K562 (cell line): ENCODE measurements around the gene WASF2. TPM values are rescaled to one million over a fixed set of nuclear protein-coding genes. Genes with fewer than 3 reads are reported as not detected.
A peak's percentile ranks its signal among the peaks of the same experiment; 100 is the strongest.

Source experiments
- ATAC-seq: fragments of 200-7000 bp; cut with Tn5 transposase; 3 replicates; pipeline ENCODE4 v1.9.1; 2020; ENCODE audit warnings: moderate library complexity
- BruUV-seq: library from RNA; stranded (reverse); fragments of 400-500 nt; replicated peaks from 2 replicates; lab custom pipeline; 2021; lab: Mats Ljungman, UMichigan
- CTCF ChIA-PET: fragments of 300-600 bp; formaldehyde crosslinking; extraction: SDS; loops from one replicate; lab custom pipeline; 2021; ENCODE audit warnings: low intra/inter-chr PET ratio; lab: Yijun Ruan, JAX
- POLR2A ChIA-PET: fragments of 300-600, 350-650 bp; sonication (Branson Sonifier 250); formaldehyde crosslinking; extraction: SDS; loops from one replicate; lab custom pipeline; 2021; ENCODE audit warnings: antibody characterized with exemption, inconsistent platforms; lab: Yijun Ruan, JAX
- DNase-seq, 4 experiments: peaks; one replicate each; pipeline versions ENCODE4 v3.0.0 to v3.0.0-alpha.2; 2011 to 2018; ENCODE audit warnings: low spot score in 3 of 4, mixed read lengths in 3 of 4; ENCODE audit errors: extremely low read depth in 1 of 4
- FAIRE-seq: peaks from 2 replicates; lab custom pipeline; 2011; peaks lifted over from hg19 to GRCh38; lab: Jason Lieb, UNC
- H2AFZ ChIP-seq: 2 replicates; pipeline ENCODE4 v1.6.0; 2011; ENCODE audit warnings: low read depth, low read length, control low read depth, inconsistent platforms
- H3K27ac ChIP-seq: fragments of 200-600 bp; 3 replicates; pipeline ENCODE4 v1.8.0; 2011; ENCODE audit warnings: low read depth, mild to moderate bottlenecking, control low read depth, inconsistent platforms, low read length, moderate library complexity, mixed read lengths; ENCODE audit errors: extremely low read depth
- H3K27me3 ChIP-seq, 2 experiments: fragments of 300-600 bp in 1 of 2; 2 replicates in 1 of 2; 3 replicates in 1 of 2; pipeline versions ENCODE4 v1.6.0 to v1.8.0; 2011; ENCODE audit warnings: inconsistent platforms in 2 of 2, low read length in 2 of 2, mild to moderate bottlenecking in 1 of 2, mixed read lengths in 1 of 2, moderate library complexity in 1 of 2; ENCODE audit not compliant: control insufficient read depth in 2 of 2, insufficient read depth in 2 of 2
- H3K36me3 ChIP-seq: fragments of 300-600 bp; 3 replicates; pipeline ENCODE4 v1.8.0; 2011; ENCODE audit warnings: mild to moderate bottlenecking, low read length, inconsistent platforms; ENCODE audit not compliant: control insufficient read depth, insufficient read depth
- H3K4me1 ChIP-seq, 2 experiments: fragments of 200-600 bp in 1 of 2; replicated peaks in 1 of 2; 2 replicates in 1 of 2; 3 replicates in 1 of 2; pipeline versions ENCODE4 v1.5.1 to v1.8.0; 2011; ENCODE audit warnings: inconsistent platforms in 2 of 2, low read length in 2 of 2, mild to moderate bottlenecking in 1 of 2, mixed read lengths in 1 of 2, moderate library complexity in 1 of 2; ENCODE audit not compliant: control insufficient read depth in 2 of 2, insufficient read depth in 2 of 2
- H3K4me2 ChIP-seq: 2 replicates; pipeline ENCODE4 v1.6.1; 2011; ENCODE audit warnings: low read length, control low read depth, inconsistent platforms, mixed read lengths; ENCODE audit not compliant: insufficient read depth
- H3K4me3 ChIP-seq: fragments of 200-600 bp; sonication (generic), shearing (Covaris generic); 2 replicates; pipeline ENCODE4 v1.5.1; 2016; ENCODE audit warnings: control low read depth, inconsistent platforms
- H3K79me2 ChIP-seq: fragments of 200-600 bp; 3 replicates; pipeline ENCODE4 v1.8.0; 2011; ENCODE audit warnings: low read length, inconsistent platforms; ENCODE audit not compliant: control insufficient read depth, insufficient read depth
- H3K9ac ChIP-seq, 2 experiments: 2 replicates each; pipeline versions ENCODE4 v1.6.0 to v1.6.1; 2011; ENCODE audit warnings: low read depth in 2 of 2, low read length in 2 of 2, control low read depth in 1 of 2, inconsistent platforms in 1 of 2, mild to moderate bottlenecking in 1 of 2, mixed read lengths in 1 of 2; ENCODE audit not compliant: insufficient read depth in 1 of 2
- H3K9me1 ChIP-seq: one replicate; pipeline ENCODE4 v1.6.0; 2011; ENCODE audit warnings: inconsistent platforms, mild to moderate bottlenecking, low read length, moderate library complexity; ENCODE audit not compliant: control insufficient read depth, insufficient read depth
- H3K9me3 ChIP-seq: replicated peaks from 2 replicates; pipeline ENCODE4 v1.5.1; 2011; ENCODE audit warnings: low read depth, low read length, inconsistent platforms; ENCODE audit not compliant: control insufficient read depth, insufficient read depth
- H4K20me1 ChIP-seq: replicated peaks from 2 replicates; pipeline ENCODE4 v1.6.1; 2011; ENCODE audit warnings: low read length, inconsistent platforms, mixed read lengths; ENCODE audit not compliant: control insufficient read depth, insufficient read depth
- FOXM1 ChIP-seq, 2 experiments: fragments of 450-650 bp in 1 of 2; sonication (generic) in 1 of 2; formaldehyde crosslinking in 1 of 2; IDR thresholded peaks; 2 replicates each; pipeline versions ENCODE4 v1.6.1 to v1.9.0; 2017 to 2022; ENCODE audit warnings: low read depth in 2 of 2, mild to moderate bottlenecking in 2 of 2, missing genetic modification reagents in 1 of 2, moderate library complexity in 1 of 2
- MAX ChIP-seq: sonication (generic); formaldehyde crosslinking; IDR thresholded peaks from 2 replicates; pipeline ENCODE4 v1.9.0; 2022; ENCODE audit warnings: mild to moderate bottlenecking, missing genetic modification reagents
- PHF21A ChIP-seq: fragments of 450-650 bp; IDR thresholded peaks from 2 replicates; pipeline ENCODE4 v1.6.1; 2017; ENCODE audit warnings: low read depth, borderline replicate concordance
- POLR2G ChIP-seq: fragments of 200-400 bp; formaldehyde crosslinking; IDR thresholded peaks from 2 replicates; pipeline ENCODE4 v1.6.1; 2017; ENCODE audit warnings: low read depth, mild to moderate bottlenecking, antibody characterized with exemption, low read length, moderate library complexity
- RBM22 ChIP-seq: fragments of 200-400 bp; formaldehyde crosslinking; IDR thresholded peaks from 2 replicates; pipeline ENCODE4 v1.6.1; 2018; ENCODE audit warnings: low read length, low read depth; ENCODE audit not compliant: poor library complexity, severe bottlenecking
- STAG1 ChIP-seq: sonication (generic); formaldehyde crosslinking; IDR thresholded peaks from 2 replicates; pipeline ENCODE4 v1.5.0; 2020; ENCODE audit warnings: missing genetic modification reagents, borderline replicate concordance
- TARDBP ChIP-seq: fragments of 450-650 bp; IDR thresholded peaks from 2 replicates; pipeline ENCODE4 v1.6.1; 2016
- TCF3 ChIP-seq: sonication (generic); formaldehyde crosslinking; IDR thresholded peaks from 2 replicates; pipeline ENCODE4 v1.4.0; 2020; ENCODE audit warnings: mild to moderate bottlenecking, missing genetic modification reagents
- USF1 ChIP-seq: sonication (generic); formaldehyde crosslinking; IDR thresholded peaks from 2 replicates; pipeline ENCODE4 v1.9.0; 2022; ENCODE audit warnings: mild to moderate bottlenecking, missing genetic modification reagents
- ZBTB12 ChIP-seq: fragments of 250-450 bp; sonication (Bioruptor Pico); IDR thresholded peaks from 2 replicates; pipeline ENCODE4 v1.4.0; 2020
- ZBTB9 ChIP-seq: fragments of 450-650 bp; formaldehyde crosslinking; IDR thresholded peaks from 2 replicates; pipeline ENCODE4 v1.4.0; 2020; ENCODE audit warnings: mild to moderate bottlenecking, moderate library complexity
- ZKSCAN3 ChIP-seq: fragments of 250-450 bp; sonication (Bioruptor Pico); IDR thresholded peaks from 2 replicates; pipeline ENCODE4 v1.4.0; 2020
- ZNF253 ChIP-seq: fragments of 250-450 bp; sonication (Bioruptor Pico); conservative IDR thresholded peaks from 2 replicates; pipeline ENCODE4 v1.6.1; 2021; ENCODE audit warnings: mild to moderate bottlenecking
- WGBS: fragments of 100-300 bp; shearing (Covaris generic); methylation state at CpG from one replicate; pipeline ENCODE4 v1.1.6; 2016; ENCODE audit warnings: low coverage, mixed read lengths; ENCODE audit not compliant: insufficient coverage; ENCODE audit errors: missing lambda C conversion rate; 5-methylcytosine and 5-hydroxymethylcytosine counted together
- in situ Hi-C: fragments of 300-500 bp; cut with MboI; formaldehyde crosslinking; loops from 4 replicates; pipeline ENCODE4 v1.15.0; 2018; ENCODE audit warnings: inconsistent platforms, mixed read lengths
- intact Hi-C: fragments of 100-400 bp; cut with micrococcal nuclease; formaldehyde crosslinking; loops from 2 replicates; pipeline ENCODE4 v1.14.2; 2022
- polyA plus RNA-seq, 8 experiments: library from polyadenylated mRNA; depleted of rRNA in 4 of 8; stranded (reverse) in 5 of 8; unstranded in 3 of 8; fragments of >200 nt; fragmentation: Nextera tagmentation in 2 of 8; fragmentation: Illumina TruSeq in 1 of 8; extraction: Ambion mirVana in 2 of 8; extraction: Trizol in 1 of 8; gene quantifications; 2 replicates each; pipeline versions ENCODE4 v1.2.1 to v1.2.3, GENCODE V29; 2011 to 2014; ENCODE audit warnings: inconsistent platforms in 1 of 8, missing spikeins in 1 of 8
- total RNA-seq, 7 experiments: library from RNA; depleted of rRNA in 6 of 7; stranded (reverse); fragments of >200 nt in 6 of 7; fragmentation: Illumina TruSeq in 2 of 7; extraction: Trizol in 2 of 7; gene quantifications; 2 replicates each; pipeline versions ENCODE4 v1.2.1 to v1.2.3, GENCODE V29; 2011 to 2021; ENCODE audit warnings: low replicate concordance in 1 of 7
- TF ChIP-seq, protein P1 (sequence below): sonication (generic); formaldehyde crosslinking; IDR thresholded peaks from 2 replicates; pipeline ENCODE4 v1.8.0; 2022; ENCODE audit warnings: mild to moderate bottlenecking, missing genetic modification reagents, borderline replicate concordance

The WASF2 gene
- total and polyA plus RNA-seq, 9 of the 15 experiments (the other 6 are each of a cell fraction or from before 2014, with no cell fraction given): 8.2 to 163 (median 31.2) TPM

DNA sequence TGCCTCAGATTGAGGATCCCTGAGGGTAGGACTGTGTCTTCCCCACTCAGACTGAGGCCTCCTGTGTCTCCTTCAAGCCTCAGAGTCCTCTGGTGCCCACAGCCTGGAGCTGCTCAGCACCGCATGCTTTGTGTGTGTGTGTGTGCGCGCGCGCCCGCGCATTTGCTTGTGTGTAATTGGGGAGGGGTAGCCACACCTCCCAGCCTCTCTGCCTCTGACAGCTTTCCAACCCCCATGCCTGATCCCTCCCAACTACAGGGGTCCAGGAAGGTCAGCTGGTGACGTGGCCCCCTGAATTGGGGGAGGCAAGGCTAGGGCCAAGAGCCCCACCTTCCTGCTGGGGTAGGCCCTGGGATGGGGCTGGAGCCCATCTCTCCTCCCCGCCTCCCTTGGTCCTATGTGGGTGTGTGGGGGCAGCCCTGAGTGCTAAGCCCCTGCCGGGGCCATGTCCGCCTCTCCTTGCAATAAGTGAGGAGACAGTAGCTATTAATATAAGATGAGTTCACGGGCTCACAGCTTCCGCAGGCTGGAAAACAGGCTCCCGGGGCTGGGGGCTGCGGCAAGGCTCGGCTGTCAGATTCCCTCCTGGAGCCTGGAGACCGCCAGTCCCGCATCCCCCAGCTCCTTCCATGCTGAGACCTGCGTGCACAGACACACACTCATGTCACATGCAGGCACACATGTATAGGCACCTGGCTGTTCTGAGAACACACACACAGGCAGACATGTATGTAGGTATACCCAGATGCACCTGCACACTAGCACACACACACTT lies 90.5 kb downstream of the WASF2 start:
- H3K4me2 ChIP-seq: no peak overlapping the region
- CTCF ChIA-PET: interaction anchor here (0.8 kb wide), 1 partner anchor 207 kb away, joined by 3 read pairs; no protein-coding TSS in a partner anchor
- peaks cover 11% of the 10 kb centered on the region; the same call in 1 of the 3 replicates for H3K36me3 ChIP-seq
- H3K9me1 ChIP-seq: no peaks in the 10 kb centered on the region
- H3K27me3 ChIP-seq: no peaks in the 10 kb centered on the region
- H3K79me2 ChIP-seq: no peaks in the 10 kb centered on the region
- no TSS peak for BruUV-seq
- H3K9ac ChIP-seq: peak overlapping the region in 1 of 2 experiments; percentile 32; a peak in 2 of 4 replicates
- ATAC-seq (no peak), DNase-seq (no peak), FAIRE-seq (no peak)
- H3K9me3 ChIP-seq: no peaks in the 10 kb centered on the region
- no peak overlapping the region for H3K27ac ChIP-seq
- H4K20me1 ChIP-seq: no peaks in the 10 kb centered on the region
- intact Hi-C loops (loop anchor here (5.0 kb wide), 1 partner anchor 352 kb away; no protein-coding TSS in a partner anchor), in situ Hi-C loops (loop anchor here (5.0 kb wide), 1 partner anchor 208 kb away; no protein-coding TSS in a partner anchor)
- H3K4me3 ChIP-seq: no peak overlapping the region
- POLR2A ChIA-PET: interaction anchor here (0.6 to 1.5 kb wide), 10 partner anchors 9 to 254 kb away, joined by 3 to 5 read pairs (median 3); no protein-coding TSS in a partner anchor
- peaks cover 0 to 27% of the 10 kb centered on the region in 2 experiments; a peak in 3 of 5 replicates for H3K4me1 ChIP-seq
- TF ChIP-seq FOXM1 (IDR thresholded peaks at IDR 0.05; ENCODE audit: low read depth) (no peak), FOXM1 (CRISPR knock-in tag; IDR thresholded peaks at IDR 0.05; ENCODE audit: low read depth) (0 out of 2 replicates have a peak, but pooled peaks have one; percentile 67), MAX (CRISPR knock-in tag) (peak; percentile 21), ZBTB9 (no peak), STAG1 (CRISPR knock-in tag) (no peak), RBM22 (peak; percentile 84), PHF21A (no peak), TARDBP (peak; percentile 34; the same call in 1 of the 2 replicates), ZBTB12 (CRISPR knock-in tag) (no peak), POLR2G (peak; percentile 73), USF1 (CRISPR knock-in tag) (0 out of 2 replicates have a peak, but pooled peaks have one; percentile 7), ZKSCAN3 (CRISPR knock-in tag) (no peak), ZNF253 (CRISPR knock-in tag) (no peak), TCF3 (no peak)
- TF ChIP-seq, protein P1, sequence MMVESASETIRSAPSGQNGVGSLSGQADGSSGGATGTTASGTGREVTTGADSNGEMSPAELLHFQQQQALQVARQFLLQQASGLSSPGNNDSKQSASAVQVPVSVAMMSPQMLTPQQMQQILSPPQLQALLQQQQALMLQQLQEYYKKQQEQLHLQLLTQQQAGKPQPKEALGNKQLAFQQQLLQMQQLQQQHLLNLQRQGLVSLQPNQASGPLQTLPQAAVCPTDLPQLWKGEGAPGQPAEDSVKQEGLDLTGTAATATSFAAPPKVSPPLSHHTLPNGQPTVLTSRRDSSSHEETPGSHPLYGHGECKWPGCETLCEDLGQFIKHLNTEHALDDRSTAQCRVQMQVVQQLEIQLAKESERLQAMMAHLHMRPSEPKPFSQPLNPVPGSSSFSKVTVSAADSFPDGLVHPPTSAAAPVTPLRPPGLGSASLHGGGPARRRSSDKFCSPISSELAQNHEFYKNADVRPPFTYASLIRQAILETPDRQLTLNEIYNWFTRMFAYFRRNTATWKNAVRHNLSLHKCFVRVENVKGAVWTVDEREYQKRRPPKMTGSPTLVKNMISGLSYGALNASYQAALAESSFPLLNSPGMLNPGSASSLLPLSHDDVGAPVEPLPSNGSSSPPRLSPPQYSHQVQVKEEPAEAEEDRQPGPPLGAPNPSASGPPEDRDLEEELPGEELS: 0 out of 2 replicates have a peak, but pooled peaks have one; percentile 12
- WGBS: 66% methylated on average over 19 of the region's 19 CpGs
- H2AFZ ChIP-seq: no peak overlapping the region
